HCT116 (cell line): Measurements from ENCODE around the gene SELPLG. TPM values are rescaled to one million over a fixed set of nuclear protein-coding genes. Genes with fewer than 3 reads are reported as not detected.

Experiments
- ATAC-seq: fragments of 200-7000 bp; cut with Tn5 transposase; 2 replicates; pipeline ENCODE4 v1.9.1; 2020; ENCODE audit warnings: mild to moderate bottlenecking, moderate library complexity
- BruUV-seq: library from RNA; stranded (reverse); fragments of 400-500 nt; replicated peaks from 2 replicates; lab custom pipeline; 2021; lab: Mats Ljungman, UMichigan
- CTCF ChIA-PET: fragments of 300-600 bp; sonication (Branson Sonifier 250); formaldehyde crosslinking; loops from one replicate; lab custom pipeline; 2021; ENCODE audit warnings: antibody characterized with exemption; lab: Charles Lee
- POLR2A ChIA-PET: fragments of 300-600, 350-600 bp; sonication (Branson Sonifier 250); formaldehyde crosslinking; loops from one replicate; lab custom pipeline; 2021; ENCODE audit warnings: antibody characterized with exemption; lab: Charles Lee
- RAD21 ChIA-PET, 2 experiments: fragments of 300-600 bp; sonication (Branson Sonifier 250); formaldehyde crosslinking; loops; one replicate each; lab custom pipeline; 2023; ENCODE audit warnings: low total read pairs in 2 of 2; ENCODE audit not compliant: uncharacterized antibody in 2 of 2, unreplicated experiment in 2 of 2, low non-redundant PET in 1 of 2; lab: Charles Lee
- DNase-seq: peaks from one replicate; pipeline ENCODE4 v3.0.0-alpha.2; 2010; ENCODE audit warnings: low read depth, low spot score
- H2AFZ ChIP-seq: fragments of 200-600 bp; shearing (Covaris generic), sonication (generic); 2 replicates; pipeline ENCODE4 v1.6.1; 2017; ENCODE audit warnings: low read depth, mixed run types, mixed read lengths, antibody characterized with exemption, low read length; ENCODE audit not compliant: poor library complexity, severe bottlenecking
- H3K27ac ChIP-seq: 2 replicates; pipeline ENCODE4 v1.5.1; 2012; ENCODE audit warnings: low read depth, low read length
- H3K27me3 ChIP-seq: fragments of 200-600 bp; sonication (generic); 2 replicates; pipeline ENCODE4 v1.6.1; 2016; ENCODE audit warnings: mixed run types, low read length, mixed read lengths; ENCODE audit not compliant: insufficient read depth
- H3K36me3 ChIP-seq, 2 experiments: fragments of 200-500 bp in 1 of 2; fragments of 200-600 bp in 1 of 2; sonication (Bioruptor generic) in 1 of 2; sonication (generic) in 1 of 2; 2 replicates each; pipeline versions ENCODE4 v1.5.1 to v1.6.1; 2014 to 2016; ENCODE audit warnings: low read length in 2 of 2, inconsistent platforms in 1 of 2, mixed read lengths in 1 of 2, mixed run types in 1 of 2; ENCODE audit not compliant: insufficient read depth in 2 of 2, control insufficient read depth in 1 of 2
- H3K4me1 ChIP-seq, 2 experiments: fragments of 200-600 bp in 1 of 2; sonication (generic) in 1 of 2; 2 replicates each; pipeline versions ENCODE4 v1.5.1 to v1.6.1; 2012 to 2017; ENCODE audit warnings: low read length in 2 of 2, inconsistent platforms in 1 of 2, mild to moderate bottlenecking in 1 of 2, mixed read lengths in 1 of 2, mixed run types in 1 of 2, moderate library complexity in 1 of 2; ENCODE audit not compliant: insufficient read depth in 2 of 2, control insufficient read depth in 1 of 2
- H3K4me2 ChIP-seq: fragments of 200-600 bp; sonication (generic); 2 replicates; pipeline ENCODE4 v1.6.1; 2017; ENCODE audit warnings: mixed run types, low read length, mixed read lengths
- H3K4me3 ChIP-seq, 2 experiments: fragments of 200-600 bp in 1 of 2; sonication (generic) in 1 of 2; replicated peaks in 1 of 2; 2 replicates each; pipeline ENCODE4 v1.5.1; 2011 to 2016; ENCODE audit warnings: low read length in 2 of 2, control low read depth in 1 of 2, low read depth in 1 of 2, mild to moderate bottlenecking in 1 of 2, mixed read lengths in 1 of 2, mixed run types in 1 of 2
- H3K79me2 ChIP-seq: fragments of 200-600 bp; sonication (generic); 2 replicates; pipeline ENCODE4 v1.6.1; 2017; ENCODE audit warnings: mild to moderate bottlenecking, mixed run types, low read length, moderate library complexity, mixed read lengths; ENCODE audit not compliant: insufficient read depth
- H3K9ac ChIP-seq: fragments of 200-600 bp; sonication (generic); 2 replicates; pipeline ENCODE4 v1.6.1; 2016; ENCODE audit warnings: low read length, mixed read lengths
- H3K9me2 ChIP-seq: fragments of 200-600 bp; sonication (generic), shearing (Covaris generic); 2 replicates; pipeline ENCODE4 v1.6.1; 2017; ENCODE audit warnings: mixed run types, mild to moderate bottlenecking, moderate library complexity; ENCODE audit not compliant: insufficient read depth
- H3K9me3 ChIP-seq, 2 experiments: fragments of 200-500 bp in 1 of 2; fragments of 200-600 bp in 1 of 2; sonication (Bioruptor generic) in 1 of 2; sonication (generic) in 1 of 2; 2 replicates each; pipeline ENCODE4 v1.6.1; 2014 to 2017; ENCODE audit warnings: low read length in 2 of 2, mixed read lengths in 2 of 2, inconsistent platforms in 1 of 2, low read depth in 1 of 2, mild to moderate bottlenecking in 1 of 2, mixed run types in 1 of 2, moderate library complexity in 1 of 2; ENCODE audit not compliant: control insufficient read depth in 1 of 2, insufficient read depth in 1 of 2
- H4K20me1 ChIP-seq: fragments of 200-600 bp; sonication (generic), shearing (Covaris generic); 2 replicates; pipeline ENCODE4 v1.6.1; 2017; ENCODE audit warnings: mixed run types, mild to moderate bottlenecking, moderate library complexity; ENCODE audit not compliant: insufficient read depth
- ATF3 ChIP-seq: IDR thresholded peaks from 2 replicates; pipeline ENCODE4 v1.6.1; 2012
- CTCF ChIP-seq, 3 experiments: fragments of 200-600 bp in 1 of 3; sonication (generic) in 1 of 3; IDR thresholded peaks in 2 of 3; conservative IDR thresholded peaks in 1 of 3; 2 replicates each; pipeline ENCODE4 v1.5.1; 2012 to 2017; ENCODE audit warnings: low read depth in 2 of 3, low read length in 2 of 3, antibody characterized with exemption in 1 of 3, borderline replicate concordance in 1 of 3, control low read depth in 1 of 3, mild to moderate bottlenecking in 1 of 3, mixed read lengths in 1 of 3, mixed run types in 1 of 3, moderate library complexity in 1 of 3; ENCODE audit not compliant: insufficient read depth in 1 of 3
- MAX ChIP-seq: IDR thresholded peaks from 2 replicates; pipeline ENCODE4 v1.6.1; 2012
- SP1 ChIP-seq: IDR thresholded peaks from 2 replicates; pipeline ENCODE4 v1.6.1; 2012; ENCODE audit warnings: low read depth
- ZNF274 ChIP-seq: fragments of 200-500 bp; sonication (Bioruptor generic); IDR thresholded peaks from 2 replicates; pipeline ENCODE4 v1.6.1; 2014; ENCODE audit warnings: mild to moderate bottlenecking, low read depth, low read length, inconsistent platforms
- intact Hi-C: fragments of 100-400 bp; cut with micrococcal nuclease; formaldehyde crosslinking; loops from 2 replicates; pipeline ENCODE4 v1.10.0; 2022
- total RNA-seq: library from RNA; stranded (reverse); gene quantifications from one replicate; pipeline ENCODE4 v1.2.1, GENCODE V29; 2021; ENCODE audit not compliant: unreplicated experiment

SELPLG gene
- total RNA-seq, 1 experiment from 2014 or later: 1.2 TPM

GRCh38 chr12:108623577-108623976, 10.1 kb downstream of the SELPLG start:
- Histone ChIP-seq H3K27ac (no peak overlapping the region), H3K4me3 (no peak overlapping the region), H3K27me3 (no peaks in the 10 kb centered on the region), H2AFZ (no peak overlapping the region), H3K9me2 (no peaks in the 10 kb centered on the region), H3K4me1 (peaks cover 5 to 13% of the 10 kb centered on the region in 2 experiments), H3K9me3 (no peaks in the 10 kb centered on the region), H3K79me2 (no peaks in the 10 kb centered on the region), H3K9ac (no peak overlapping the region), H3K36me3 (no peaks in the 10 kb centered on the region), H4K20me1 (no peaks in the 10 kb centered on the region), H3K4me2 (no peak overlapping the region)
- ChIA-PET CTCF (no interaction called here), POLR2A (no interaction called here), RAD21 (no interaction called here)
- TF ChIP-seq MAX (no peak), SP1 (no peak), ZNF274 (no peak), CTCF (IDR thresholded peaks at IDR 0.05 in 2 of 3, conservative IDR thresholded peaks at IDR 0.05 in 1 of 3; ENCODE audit: borderline replicate concordance in 1 of 3, insufficient read depth in 1 of 3, low read depth in 2 of 3, low read length in 2 of 3) (no peak)
- ATAC-seq (no peak), DNase-seq (no peak)
- no TSS peak for BruUV-seq
- intact Hi-C loops: no loop called here

GRCh38 chr12:108622921-108623514, 10.7 kb downstream of the SELPLG start:
- H3K36me3 ChIP-seq: no peaks in the 10 kb centered on the region
- no peak overlapping the region for H2AFZ ChIP-seq
- H3K9me2 ChIP-seq: no peaks in the 10 kb centered on the region
- no peaks in the 10 kb centered on the region for H3K79me2 ChIP-seq
- no peaks in the 10 kb centered on the region for H3K27me3 ChIP-seq
- no peak overlapping the region for H3K4me2 ChIP-seq
- RAD21 ChIA-PET: no interaction called here
- CTCF ChIA-PET: no interaction called here
- no peak overlapping the region for H3K27ac ChIP-seq
- intact Hi-C loops: no loop called here
- H4K20me1 ChIP-seq: no peaks in the 10 kb centered on the region
- TF ChIP-seq ATF3: no peak
- TF ChIP-seq SP1: no peak
- ATAC-seq (no peak), DNase-seq (no peak)
- peaks cover 0 to 13% of the 10 kb centered on the region in 2 experiments; a peak in 2 of 4 replicates for H3K4me1 ChIP-seq
- no TSS peak for BruUV-seq
- POLR2A ChIA-PET: no interaction called here
- H3K9ac ChIP-seq: no peak overlapping the region
- no peaks in the 10 kb centered on the region for H3K9me3 ChIP-seq
- H3K4me3 ChIP-seq: no peak overlapping the region
